ENCODE results near the gene RPS15. TPM values are rescaled to one million over a fixed set of nuclear protein-coding genes. Genes with fewer than 3 reads are reported as not detected.
"Not testable (repeated sequence)": the region's sequence is repeated elsewhere in the genome, so short reads cannot be mapped to it uniquely, and the experiment has no call there.

RPS15 gene
- total RNA-seq, 1 donor from 2014 or later = 695 TPM

DNA sequence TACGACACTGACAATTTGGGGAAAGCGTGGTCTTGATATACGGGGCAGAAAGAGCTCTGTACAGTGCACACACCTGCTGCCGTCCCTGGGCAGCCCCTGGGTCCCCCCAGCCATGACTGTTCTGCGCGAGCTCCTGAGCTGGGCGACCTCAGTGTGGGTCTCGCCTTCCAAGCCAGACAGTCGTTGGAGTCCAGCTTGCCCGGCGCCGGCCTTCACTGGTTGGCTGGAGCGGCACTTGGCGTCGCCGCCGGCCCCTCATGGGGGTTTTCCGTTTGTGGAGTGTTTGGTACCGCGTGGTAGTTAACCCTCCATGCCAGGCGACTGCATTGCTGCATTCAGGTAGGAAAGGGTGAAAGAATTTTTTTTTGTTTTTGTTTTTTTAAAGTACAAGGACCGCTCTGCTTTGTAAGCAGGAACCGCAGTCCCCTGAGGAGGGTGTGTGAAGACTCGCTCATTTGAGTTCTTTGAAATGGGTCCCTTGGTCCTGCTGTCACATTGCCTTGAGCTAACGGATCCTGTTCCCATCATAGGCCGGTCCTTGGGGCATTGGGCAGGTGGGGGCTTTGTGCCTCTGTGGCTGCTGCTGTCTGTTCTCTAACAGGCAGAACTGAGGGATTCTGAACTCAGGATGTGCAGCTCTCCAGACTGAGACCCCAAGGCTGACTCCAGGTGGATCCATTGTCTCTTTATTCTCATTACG lies 10.8 kb upstream of the RPS15 start:
- intact Hi-C loops (cut with DNase I) = no loop called here
- no peak for ATAC-seq
- no peak for DNase-seq (ENCODE audit: missing footprints)

GRCh38 chr19:1428738-1429391 lies 9.3 kb upstream of the RPS15 start:
- intact Hi-C loops (cut with DNase I) = no loop called here
- DNase-seq (ENCODE audit: missing footprints) = no peak
- peak; percentile 35 for ATAC-seq

DNA sequence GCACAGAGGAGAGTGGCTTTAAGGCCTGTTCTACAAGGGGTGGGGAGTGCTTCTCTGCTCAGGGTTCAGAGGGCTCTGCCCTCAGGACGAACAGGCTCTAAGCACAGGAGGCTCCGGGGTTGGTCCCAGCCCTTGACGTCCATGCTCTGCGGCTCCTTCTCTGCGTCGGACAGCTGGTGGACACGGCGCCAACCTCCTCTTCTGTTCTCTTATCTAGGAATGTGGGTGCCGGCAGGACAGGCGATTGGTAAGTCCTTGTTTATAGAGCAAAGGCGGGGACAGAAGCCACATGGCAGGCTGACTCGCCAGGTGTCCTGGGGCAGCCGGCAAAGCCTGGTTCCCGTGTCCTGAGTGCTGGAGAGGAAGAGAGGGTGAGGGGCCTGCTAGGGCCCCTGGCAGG lies 8.4 kb upstream of the RPS15 start:
- intact Hi-C loops (cut with DNase I) = no loop called here
- DNase-seq (ENCODE audit: missing footprints) (no peak), ATAC-seq (peak; percentile 82)

DNA sequence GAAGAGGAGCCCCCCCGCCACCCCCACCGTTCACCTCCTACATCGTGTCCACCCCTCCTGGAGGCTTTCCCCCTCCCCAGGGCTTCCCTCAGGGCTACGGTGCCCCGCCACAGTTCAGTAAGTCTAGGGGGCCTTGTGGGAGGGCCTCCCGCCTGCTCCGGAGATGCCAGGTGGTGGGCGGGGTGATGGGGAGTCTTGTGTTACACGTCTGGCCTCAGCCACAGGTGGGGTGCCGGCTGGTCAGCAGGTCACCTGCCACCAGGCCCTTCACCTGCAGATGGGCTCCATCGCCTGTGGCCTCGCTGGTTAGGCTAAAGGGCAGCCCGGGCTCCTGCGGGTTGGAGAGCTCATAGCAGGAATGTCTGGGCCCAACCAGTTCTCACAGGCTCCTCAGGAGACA lies 8.0 kb upstream of the RPS15 start:
- ATAC-seq = no peak
- DNase-seq (ENCODE audit: missing footprints) = no peak
- intact Hi-C loops (cut with DNase I) = no loop called here

- no peak for ATAC-seq
Observed at GRCh38 chr19:1431759-1432506, 6.3 kb upstream of the RPS15 start.

DNA sequence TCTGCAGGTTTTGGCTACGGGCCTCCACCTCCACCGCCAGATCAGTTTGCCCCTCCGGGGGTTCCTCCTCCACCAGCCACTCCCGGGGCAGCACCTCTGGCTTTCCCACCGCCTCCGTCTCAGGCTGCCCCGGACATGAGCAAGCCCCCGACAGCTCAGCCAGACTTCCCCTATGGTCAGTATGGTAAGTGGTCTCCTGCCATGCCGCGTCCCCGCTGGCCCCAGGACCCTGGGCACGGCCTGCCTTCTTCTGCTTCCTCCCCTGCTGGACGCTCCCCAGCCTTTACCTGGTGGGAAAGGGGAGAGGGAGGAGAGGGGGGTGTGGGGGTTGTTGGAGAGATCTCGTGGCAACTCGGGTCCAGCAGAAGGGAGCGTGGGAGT lies 5.7 kb upstream of the RPS15 start:
- intact Hi-C loops (cut with DNase I) = no loop called here
- ATAC-seq (no peak), DNase-seq (ENCODE audit: missing footprints) (no peak)

More at GRCh38 chr19:1431759-1432506, 6.3 kb upstream of the RPS15 start:
- intact Hi-C loops (cut with DNase I) = no loop called here
- no peak for DNase-seq (ENCODE audit: missing footprints)

DNA sequence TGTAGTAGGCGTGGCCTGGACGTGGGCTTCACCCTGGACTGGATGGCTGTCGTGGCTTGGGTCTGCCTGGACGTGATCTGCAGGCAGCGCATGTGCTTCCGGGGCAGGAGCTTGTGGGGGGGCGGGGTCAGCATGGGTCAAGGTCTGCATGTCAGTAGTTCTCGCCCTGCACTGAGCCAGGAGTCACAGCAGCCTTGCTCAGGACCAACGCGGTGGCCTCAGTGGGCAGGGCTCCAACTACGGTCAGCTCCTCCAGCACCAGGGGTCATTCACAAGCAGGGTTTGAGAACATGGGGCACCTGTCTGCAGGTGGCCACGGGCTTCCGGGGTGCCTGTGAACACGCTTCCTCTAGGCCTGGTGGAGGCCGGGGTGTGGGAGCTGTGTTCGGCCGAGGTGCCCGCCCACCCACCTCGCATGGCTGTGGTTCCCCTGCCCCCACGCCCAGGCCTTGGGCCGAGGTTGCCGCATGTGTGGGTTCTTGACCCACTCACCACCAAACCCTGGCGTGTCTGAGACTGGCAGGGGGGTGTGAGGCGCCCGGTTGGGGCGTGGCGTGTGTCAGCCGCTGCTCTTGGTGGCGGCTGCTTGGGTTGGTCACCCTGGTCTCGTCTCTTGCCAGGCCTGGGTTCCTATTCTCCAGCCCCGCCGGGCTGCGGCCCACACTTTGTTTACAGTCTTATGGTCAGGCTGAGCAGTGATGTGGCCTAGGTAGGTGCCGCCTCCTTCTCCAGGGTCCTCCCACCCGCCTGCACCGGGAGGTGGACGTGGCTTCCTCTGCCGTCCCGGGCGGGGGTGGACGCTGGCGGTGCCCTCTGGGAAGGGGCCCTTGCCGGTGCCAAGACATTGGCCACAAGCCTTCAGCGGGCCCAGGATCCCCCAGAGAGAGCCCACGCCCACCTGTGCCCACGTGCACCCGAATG lies 4.8 kb upstream of the RPS15 start:
- DNase-seq (ENCODE audit: missing footprints) (no peak), ATAC-seq (no peak)
- intact Hi-C loops (cut with DNase I) = no loop called here

DNA sequence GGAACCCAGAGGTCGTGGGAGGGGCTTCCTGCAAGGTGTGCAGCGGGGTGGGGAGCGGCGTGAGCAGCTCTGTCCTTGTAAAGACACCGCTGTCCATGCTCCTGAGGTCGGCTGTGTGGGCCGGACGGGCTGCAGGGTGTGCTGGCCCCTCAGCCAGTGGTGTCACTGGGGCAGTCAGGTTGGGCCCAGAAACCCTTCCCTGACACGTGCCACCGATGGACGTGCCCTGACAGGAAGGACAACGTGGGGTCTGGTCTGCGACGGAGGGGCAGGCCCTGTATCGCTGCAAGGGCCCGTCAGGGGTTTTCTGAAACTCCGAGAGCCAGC lies 4.2 kb upstream of the RPS15 start:
- intact Hi-C loops (cut with DNase I) = no loop called here
- DNase-seq (ENCODE audit: missing footprints) = no peak
- no peak for ATAC-seq

DNA sequence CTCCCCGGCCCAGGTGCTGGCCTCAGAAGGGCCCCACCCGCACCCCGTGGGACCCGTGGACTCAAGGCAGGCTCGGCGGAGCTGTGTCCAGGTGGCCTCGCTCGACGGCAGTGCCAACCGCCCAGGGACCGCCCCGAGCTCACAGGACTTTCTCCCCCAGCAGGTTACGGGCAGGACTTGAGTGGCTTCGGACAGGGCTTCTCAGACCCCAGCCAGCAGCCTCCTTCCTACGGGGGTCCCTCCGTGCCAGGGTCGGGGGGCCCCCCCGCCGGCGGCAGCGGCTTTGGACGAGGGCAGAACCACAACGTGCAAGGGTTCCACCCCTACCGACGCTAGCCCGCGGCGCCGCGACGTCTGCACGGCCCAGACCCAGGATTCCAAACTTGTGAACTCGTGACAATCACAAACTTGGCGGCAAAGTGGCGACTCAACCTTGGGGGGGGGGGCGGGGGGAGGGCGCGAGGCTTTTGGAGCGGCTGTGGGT lies 3.6 kb upstream of the RPS15 start:
- intact Hi-C loops (cut with DNase I) = no loop called here
- ATAC-seq (no peak), DNase-seq (ENCODE audit: missing footprints) (no peak)

- intact Hi-C loops (cut with DNase I) = no loop called here
- no peak for ATAC-seq
- no peak for DNase-seq (ENCODE audit: missing footprints)
Observed at GRCh38 chr19:1435378-1435989, 2.7 kb upstream of the RPS15 start.

DNA sequence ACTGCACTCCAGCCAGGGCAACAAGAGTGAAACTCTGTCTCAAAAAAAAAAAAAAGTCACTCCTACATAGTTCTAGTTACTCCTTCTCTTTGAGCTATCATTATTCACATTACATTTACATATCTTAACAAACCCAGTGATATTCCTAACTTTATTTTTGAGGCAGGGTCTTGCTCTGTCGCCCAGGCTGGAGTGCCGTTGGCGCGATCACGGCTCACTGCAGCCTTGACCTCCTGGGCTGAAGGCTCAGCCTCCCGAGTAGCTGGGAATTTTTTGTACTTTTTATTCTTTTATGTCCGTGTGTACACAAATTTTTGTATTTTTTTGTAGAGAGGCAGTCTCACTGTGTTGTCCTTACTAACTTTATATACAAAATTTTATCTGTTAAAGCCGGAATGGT lies 587 bp upstream of the RPS15 start:
- intact Hi-C loops (cut with DNase I) = no loop called here
- ATAC-seq (no peak), DNase-seq (ENCODE audit: missing footprints) (no peak)

DNA sequence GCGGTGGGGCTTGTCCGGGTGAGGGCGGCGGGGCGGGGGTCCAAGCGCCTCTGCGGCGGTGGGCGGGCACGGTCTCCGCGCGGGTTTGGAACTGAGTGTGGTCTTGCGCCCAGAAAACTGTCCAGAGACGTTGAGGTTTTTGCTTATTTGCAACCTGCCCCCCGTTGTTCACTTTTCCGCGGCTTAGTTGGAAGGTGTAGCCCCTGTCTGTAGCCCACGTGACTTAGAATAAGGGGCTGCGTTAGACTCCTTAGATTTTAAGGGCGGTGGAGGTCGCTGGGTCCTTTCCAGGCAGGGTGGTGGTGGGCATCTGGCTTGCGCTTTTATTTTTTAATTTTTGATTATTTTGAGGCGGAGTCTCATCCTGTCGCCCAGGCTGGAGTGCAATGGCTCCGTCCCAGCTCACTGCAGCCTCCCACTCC lies 748 bp downstream of the RPS15 start:
- ATAC-seq = no peak
- intact Hi-C loops (cut with DNase I) = no loop called here
- no peak for DNase-seq (ENCODE audit: missing footprints)

GRCh38 chr19:1439525-1440417 lies 1.6 kb downstream of the RPS15 start:
- ATAC-seq; intact Hi-C loops (cut with DNase I); DNase-seq (ENCODE audit: missing footprints): not testable (repeated sequence)

DNA sequence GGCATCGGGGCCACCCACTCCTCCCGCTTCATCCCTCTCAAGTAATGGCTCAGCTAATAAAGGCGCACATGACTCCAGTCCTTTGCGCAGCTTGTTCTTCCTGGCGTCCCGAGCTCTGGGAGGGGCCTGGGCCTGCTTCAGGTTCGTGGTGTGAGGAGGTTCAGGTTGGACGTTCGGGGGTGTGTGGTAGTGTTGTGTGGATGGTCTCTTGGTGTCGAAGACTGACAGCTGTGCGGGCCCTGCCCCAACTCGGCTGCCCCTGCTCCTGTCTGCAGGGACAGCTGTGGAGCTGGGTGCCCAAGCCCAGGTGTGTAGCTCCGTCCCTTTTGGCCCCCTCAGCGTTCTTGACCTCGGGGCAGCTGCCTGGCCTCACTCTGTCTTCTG lies 2.2 kb downstream of the RPS15 start:
- intact Hi-C loops (cut with DNase I) = no loop called here
- ATAC-seq (no peak), DNase-seq (ENCODE audit: missing footprints) (no peak)

GRCh38 chr19:1441022-1441426 lies 2.8 kb downstream of the RPS15 start:
- DNase-seq (ENCODE audit: missing footprints) = no peak
- ATAC-seq = no peak
- intact Hi-C loops (cut with DNase I) = no loop called here

DNA sequence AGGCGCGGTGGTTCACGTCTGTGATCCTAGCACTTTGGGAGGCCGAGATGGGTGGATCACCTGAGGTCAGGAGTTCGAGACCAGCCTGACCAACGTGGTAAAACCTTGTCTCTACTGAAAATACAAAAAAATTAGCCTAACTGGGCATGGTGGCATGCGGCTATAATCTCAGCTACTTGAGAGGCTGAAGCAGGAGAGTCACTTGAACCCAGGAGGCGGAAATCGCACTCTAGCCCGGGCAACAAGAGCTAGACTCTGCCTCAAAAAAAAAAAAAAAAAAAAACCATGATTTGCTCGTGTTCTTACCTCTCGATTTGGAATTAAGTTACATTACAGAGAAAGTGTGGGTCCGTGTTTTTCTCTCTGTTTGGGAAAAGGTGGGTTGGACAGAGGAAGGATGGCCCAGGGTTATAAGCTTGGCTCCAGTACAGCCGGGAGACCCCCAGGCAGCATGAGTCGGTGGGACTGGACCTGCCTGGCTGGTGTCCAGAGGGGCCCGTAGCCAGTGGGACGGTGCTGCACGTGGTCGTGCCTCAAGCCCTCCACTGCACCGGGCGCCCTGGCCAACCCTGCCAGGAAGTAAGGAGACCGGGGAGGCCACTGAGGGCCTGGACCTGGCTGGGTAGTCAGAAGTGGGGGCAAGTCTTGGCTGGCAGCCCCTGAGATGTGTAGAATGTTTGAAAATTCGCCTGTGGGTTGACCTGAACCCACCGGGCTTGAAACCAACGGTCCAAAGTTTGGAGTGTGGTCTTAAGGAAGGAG lies 3.7 kb downstream of the RPS15 start:
- intact Hi-C loops (cut with DNase I) = no loop called here
- ATAC-seq (no peak), DNase-seq (ENCODE audit: missing footprints) (no peak)

Measured in Right ventricle myocardium inferior (tissue), 1 donor.